ENCODE results near the gene ATG5.

The ATG5 gene

GRCh38 chr6:106192824-106193223, 132.7 kb downstream of the ATG5 start:
- Histone ChIP-seq H3K27ac (no peak overlapping the region), H3K4me3 (no peak overlapping the region)
- DNase-seq (ENCODE audit: low spot score): no peak
- TF ChIP-seq, protein P1, sequence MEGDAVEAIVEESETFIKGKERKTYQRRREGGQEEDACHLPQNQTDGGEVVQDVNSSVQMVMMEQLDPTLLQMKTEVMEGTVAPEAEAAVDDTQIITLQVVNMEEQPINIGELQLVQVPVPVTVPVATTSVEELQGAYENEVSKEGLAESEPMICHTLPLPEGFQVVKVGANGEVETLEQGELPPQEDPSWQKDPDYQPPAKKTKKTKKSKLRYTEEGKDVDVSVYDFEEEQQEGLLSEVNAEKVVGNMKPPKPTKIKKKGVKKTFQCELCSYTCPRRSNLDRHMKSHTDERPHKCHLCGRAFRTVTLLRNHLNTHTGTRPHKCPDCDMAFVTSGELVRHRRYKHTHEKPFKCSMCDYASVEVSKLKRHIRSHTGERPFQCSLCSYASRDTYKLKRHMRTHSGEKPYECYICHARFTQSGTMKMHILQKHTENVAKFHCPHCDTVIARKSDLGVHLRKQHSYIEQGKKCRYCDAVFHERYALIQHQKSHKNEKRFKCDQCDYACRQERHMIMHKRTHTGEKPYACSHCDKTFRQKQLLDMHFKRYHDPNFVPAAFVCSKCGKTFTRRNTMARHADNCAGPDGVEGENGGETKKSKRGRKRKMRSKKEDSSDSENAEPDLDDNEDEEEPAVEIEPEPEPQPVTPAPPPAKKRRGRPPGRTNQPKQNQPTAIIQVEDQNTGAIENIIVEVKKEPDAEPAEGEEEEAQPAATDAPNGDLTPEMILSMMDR (IDR thresholded peaks at IDR 0.05): no peak

- TF ChIP-seq, protein P1 (IDR thresholded peaks at IDR 0.05): no peak
- DNase-seq (ENCODE audit: low spot score): no peak
- no peak overlapping the region for H3K27ac ChIP-seq
- no peak overlapping the region for H3K4me3 ChIP-seq
Measured at GRCh38 chr6:106188104-106188794, 137.3 kb downstream of the ATG5 start.

DNA sequence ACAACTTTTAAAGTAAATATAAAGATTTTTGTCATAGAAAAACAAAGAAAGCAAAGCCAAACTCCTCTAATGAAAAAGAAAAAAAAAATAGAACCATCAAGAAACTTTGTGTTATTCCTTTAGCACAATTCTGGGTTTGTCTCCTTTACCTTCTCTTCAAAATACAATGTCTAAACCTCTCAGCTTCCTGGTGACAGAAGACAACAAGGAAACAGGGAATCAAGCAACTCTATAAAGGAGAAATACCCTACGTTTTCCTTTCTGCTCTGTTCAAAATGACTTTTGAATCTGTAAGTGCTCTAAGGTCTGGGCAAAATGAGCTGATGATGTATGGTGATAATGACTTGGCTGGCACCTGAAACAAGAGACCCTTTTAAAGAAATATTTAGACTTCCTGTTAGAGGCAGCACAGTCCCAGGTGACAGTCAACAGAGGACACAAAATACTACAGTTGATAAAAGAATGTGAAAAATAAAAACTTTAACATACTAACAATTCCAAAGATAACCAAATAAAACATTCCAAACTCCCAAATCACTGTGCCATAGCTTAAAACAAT, 138.1 kb downstream of the ATG5 start:
- no peak overlapping the region for H3K27ac ChIP-seq
- DNase-seq (ENCODE audit: low spot score): no peak
- H3K4me3 ChIP-seq: no peak overlapping the region
- TF ChIP-seq, protein P1 (IDR thresholded peaks at IDR 0.05): no peak

DNA sequence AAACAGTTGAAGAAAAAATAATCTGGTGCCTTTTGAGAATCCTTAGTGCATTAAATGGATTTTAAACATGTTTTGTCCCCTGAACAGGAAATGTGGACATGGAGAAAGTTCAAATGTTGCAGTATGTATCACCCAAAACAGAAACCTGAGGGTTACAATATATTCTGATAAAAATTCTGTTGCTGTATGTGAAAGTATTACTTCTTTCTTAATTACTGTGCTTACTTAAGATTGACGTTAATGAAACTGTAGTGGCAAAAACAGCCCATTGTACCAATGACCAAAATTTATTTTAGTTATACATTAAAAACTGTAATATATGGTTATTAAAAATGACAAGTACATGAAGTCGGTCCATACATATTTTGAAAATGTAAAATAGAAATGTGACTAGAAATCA, 138.8 kb downstream of the ATG5 start:
- Histone ChIP-seq H3K4me3 (no peak overlapping the region), H3K27ac (no peak overlapping the region)
- TF ChIP-seq, protein P1 (IDR thresholded peaks at IDR 0.05): no peak
- DNase-seq (ENCODE audit: low spot score): no peak

DNA sequence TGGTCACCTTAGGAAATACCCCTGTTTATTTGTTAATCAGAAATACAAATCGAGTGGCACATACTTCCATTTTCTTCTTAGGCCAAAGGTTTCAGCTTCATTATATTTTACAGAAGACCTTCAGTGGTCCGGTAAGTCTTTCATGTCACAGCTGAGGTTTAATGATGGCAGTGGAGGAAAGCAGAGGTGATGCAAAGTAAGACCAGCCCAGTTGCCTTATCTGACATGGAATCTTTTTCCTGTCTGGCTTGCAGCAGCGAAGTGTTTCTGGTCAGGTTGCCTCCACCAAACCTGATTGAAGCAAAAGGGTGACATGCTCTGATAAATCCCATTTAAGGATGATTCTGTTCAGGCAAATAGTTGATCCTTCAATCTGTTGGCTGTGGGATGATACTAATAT, 139.4 kb downstream of the ATG5 start:
- TF ChIP-seq, protein P1 (IDR thresholded peaks at IDR 0.05): no peak
- no peak overlapping the region for H3K4me3 ChIP-seq
- DNase-seq (ENCODE audit: low spot score): no peak
- H3K27ac ChIP-seq: no peak overlapping the region

DNA sequence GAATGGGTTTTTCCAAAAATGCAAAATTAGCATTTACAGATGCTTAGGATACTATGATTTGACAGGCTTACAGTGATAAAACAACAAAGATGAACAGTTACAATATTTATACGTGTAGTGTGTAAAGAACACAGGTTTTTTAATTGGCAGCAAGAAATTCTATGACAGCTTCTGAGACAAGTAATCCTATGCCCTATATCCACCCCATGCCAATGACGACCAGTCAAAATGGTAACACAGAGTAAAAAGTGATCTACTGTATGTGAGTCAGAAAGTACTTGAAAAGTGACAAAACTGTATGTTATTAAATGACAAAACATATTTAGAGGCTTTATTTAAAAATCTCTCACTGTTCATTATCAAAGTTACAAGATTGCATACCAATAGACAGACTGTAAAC, 139.9 kb downstream of the ATG5 start:
- TF ChIP-seq, protein P1 (IDR thresholded peaks at IDR 0.05): no peak
- no peak for DNase-seq (ENCODE audit: low spot score)
- Histone ChIP-seq H3K4me3 (no peak overlapping the region), H3K27ac (no peak overlapping the region)

- Histone ChIP-seq H3K4me3 (no peak overlapping the region), H3K27ac (no peak overlapping the region)
- no peak for DNase-seq (ENCODE audit: low spot score)
- TF ChIP-seq, protein P1 (IDR thresholded peaks at IDR 0.05): no peak
Measured at GRCh38 chr6:106184629-106185028, 140.9 kb downstream of the ATG5 start.

Data from coronary artery (tissue), 2 donors.